ENCODE results near the gene ATP5F1D. TPM values are rescaled to one million over a fixed set of nuclear protein-coding genes. Genes with fewer than 3 reads are reported as not detected.

ATP5F1D gene
- total RNA-seq, 1 donor from 2014 or later, result 140 TPM

DNA sequence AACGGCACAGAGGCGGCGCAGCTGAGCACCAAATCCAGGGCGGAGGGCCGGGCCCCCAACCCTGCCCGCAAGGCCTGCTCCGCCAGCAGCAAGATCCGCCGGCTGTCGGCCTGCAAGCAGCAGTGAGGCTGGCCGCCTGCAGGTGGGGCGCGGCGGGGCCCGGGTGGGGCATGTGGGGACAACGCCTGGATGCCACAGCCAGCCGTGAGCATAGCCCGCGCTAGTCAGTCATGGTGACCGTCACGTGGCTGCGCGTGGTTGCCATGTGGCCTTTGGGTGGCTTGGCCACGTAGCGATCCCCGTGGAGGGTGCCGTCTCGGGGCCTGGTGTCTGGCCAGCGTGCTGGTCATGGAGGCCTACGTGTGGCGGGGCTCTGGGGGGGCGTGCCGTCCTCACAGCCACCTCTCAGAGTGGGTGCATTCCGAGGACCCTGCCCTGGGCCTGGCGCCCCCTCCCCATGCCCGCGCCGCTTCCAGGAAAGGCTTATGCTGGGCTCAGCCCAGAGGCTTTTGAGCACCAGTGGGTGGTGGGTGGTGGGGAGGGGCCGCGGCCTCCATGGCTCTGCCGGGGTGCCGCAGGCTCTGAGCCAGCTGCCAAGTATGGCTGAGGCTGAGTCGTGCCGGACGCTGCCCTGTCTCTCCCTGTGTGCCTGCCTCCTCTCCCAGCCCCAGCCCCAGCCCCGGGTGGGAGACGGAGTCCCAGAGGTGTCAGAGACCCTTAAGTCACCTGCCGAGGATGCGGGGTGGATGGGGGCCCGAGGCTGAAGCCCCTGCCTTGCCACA is 14.8 kb upstream of the ATP5F1D start:
- Mint-ChIP-seq H3K4me1 (no peaks in the 10 kb centered on the region), H3K4me3 (no peak overlapping the region), H3K36me3 (ENCODE audit: low read depth) (no peaks in the 10 kb centered on the region), H3K9me3 (no peaks in the 10 kb centered on the region), H3K27ac (ENCODE audit: unreplicated experiment) (no peak overlapping the region), H3K27me3 (ENCODE audit: low read depth) (no peaks in the 10 kb centered on the region)
- DNase-seq (ENCODE audit: low read depth, low spot score), result no peak
- TF ChIP-seq, protein P1, sequence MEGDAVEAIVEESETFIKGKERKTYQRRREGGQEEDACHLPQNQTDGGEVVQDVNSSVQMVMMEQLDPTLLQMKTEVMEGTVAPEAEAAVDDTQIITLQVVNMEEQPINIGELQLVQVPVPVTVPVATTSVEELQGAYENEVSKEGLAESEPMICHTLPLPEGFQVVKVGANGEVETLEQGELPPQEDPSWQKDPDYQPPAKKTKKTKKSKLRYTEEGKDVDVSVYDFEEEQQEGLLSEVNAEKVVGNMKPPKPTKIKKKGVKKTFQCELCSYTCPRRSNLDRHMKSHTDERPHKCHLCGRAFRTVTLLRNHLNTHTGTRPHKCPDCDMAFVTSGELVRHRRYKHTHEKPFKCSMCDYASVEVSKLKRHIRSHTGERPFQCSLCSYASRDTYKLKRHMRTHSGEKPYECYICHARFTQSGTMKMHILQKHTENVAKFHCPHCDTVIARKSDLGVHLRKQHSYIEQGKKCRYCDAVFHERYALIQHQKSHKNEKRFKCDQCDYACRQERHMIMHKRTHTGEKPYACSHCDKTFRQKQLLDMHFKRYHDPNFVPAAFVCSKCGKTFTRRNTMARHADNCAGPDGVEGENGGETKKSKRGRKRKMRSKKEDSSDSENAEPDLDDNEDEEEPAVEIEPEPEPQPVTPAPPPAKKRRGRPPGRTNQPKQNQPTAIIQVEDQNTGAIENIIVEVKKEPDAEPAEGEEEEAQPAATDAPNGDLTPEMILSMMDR (conservative IDR thresholded peaks at IDR 0.05), result no peak

DNA sequence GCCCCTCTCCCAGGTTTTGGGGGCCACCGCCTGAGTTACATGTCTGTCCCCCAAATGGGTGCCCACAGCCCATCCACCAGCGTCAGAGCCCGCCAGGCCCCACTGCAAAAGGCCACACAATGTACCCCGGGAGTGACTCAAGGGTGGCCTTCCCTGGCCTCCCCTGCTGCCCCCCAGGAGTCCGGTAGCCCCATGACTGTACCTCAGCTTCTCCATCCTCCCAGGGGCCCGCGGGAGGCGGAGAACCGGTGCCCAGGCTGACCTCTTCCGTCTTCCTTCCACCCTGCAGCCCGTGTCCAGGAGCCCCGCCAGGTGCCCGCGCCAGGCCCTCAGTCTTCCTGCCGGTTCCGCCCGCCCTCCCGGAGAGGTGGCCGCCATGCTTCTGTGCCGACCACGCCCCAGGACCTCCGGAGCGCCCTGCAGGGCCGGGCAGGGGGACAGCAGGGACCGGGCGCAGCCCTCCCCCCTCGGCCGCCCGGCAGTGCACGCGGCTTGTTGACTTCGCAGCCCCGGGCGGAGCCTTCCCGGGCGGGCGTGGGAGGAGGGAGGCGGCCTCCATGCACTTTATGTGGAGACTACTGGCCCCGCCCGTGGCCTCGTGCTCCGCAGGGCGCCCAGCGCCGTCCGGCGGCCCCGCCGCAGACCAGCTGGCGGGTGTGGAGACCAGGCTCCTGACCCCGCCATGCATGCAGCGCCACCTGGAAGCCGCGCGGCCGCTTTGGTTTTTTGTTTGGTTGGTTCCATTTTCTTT is 14.1 kb upstream of the ATP5F1D start:
- Mint-ChIP-seq H3K9me3 (no peaks in the 10 kb centered on the region), H3K4me1 (peaks cover 2% of the 10 kb centered on the region), H3K27ac (ENCODE audit: unreplicated experiment) (no peak overlapping the region), H3K4me3 (no peak overlapping the region), H3K36me3 (ENCODE audit: low read depth) (no peaks in the 10 kb centered on the region), H3K27me3 (ENCODE audit: low read depth) (no peaks in the 10 kb centered on the region)
- TF ChIP-seq, protein P1 (conservative IDR thresholded peaks at IDR 0.05), result no peak
- no peak for DNase-seq (ENCODE audit: low read depth, low spot score)

- Mint-ChIP-seq H3K36me3 (ENCODE audit: low read depth) (no peaks in the 10 kb centered on the region), H3K27me3 (ENCODE audit: low read depth) (no peaks in the 10 kb centered on the region), H3K4me1 (peaks cover 4% of the 10 kb centered on the region), H3K27ac (ENCODE audit: unreplicated experiment) (no peak overlapping the region), H3K4me3 (no peak overlapping the region), H3K9me3 (no peaks in the 10 kb centered on the region)
- TF ChIP-seq, protein P1 (conservative IDR thresholded peaks at IDR 0.05), result no peak
- no peak for DNase-seq (ENCODE audit: low read depth, low spot score)
Measured at GRCh38 chr19:1228161-1228957, 13.2 kb upstream of the ATP5F1D start.

DNA sequence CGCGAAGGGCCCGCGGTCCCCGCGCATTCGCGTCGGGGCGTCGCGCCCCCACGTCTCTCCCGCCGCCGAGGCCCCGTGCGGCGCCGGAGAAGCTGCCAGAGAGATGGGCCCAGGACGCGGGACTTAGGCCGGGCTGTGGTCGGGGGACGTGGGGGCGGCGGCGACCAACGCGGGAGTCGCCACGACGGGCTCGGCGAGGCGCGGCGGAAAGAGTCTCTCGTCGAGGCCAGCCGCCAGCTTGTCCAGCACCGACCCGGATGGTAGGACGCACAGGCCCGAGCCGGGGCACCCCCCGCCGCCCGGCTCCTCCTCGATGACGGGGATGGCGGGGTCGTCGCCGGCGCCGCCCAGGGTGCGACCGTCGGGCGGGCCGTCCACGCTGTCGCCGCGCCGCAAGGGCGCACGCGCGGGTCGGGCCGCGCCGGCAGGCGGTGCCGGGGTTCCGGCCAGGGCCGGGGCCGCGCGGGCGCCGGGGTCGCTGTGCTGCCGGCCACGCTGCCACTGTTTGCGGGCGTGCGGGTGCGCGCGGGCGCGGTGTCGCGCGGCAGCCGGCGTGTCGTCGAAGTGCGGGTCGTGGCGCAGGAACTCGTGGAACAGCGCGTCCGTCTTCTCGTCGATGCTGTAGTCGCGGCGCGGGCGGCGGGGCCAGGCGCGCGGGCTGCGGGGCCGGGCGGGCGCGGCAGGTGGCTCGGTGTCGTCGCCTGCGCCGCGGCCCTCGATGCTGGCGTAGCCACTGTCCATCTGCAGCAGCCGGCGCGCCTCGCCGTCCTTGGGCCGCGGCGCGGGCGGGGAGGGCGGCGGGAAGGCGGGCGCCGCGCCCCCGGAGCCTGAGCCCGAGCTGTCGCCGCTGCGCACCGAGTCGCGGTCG is 12.3 kb upstream of the ATP5F1D start:
- H3K9me3 Mint-ChIP-seq, result no peaks in the 10 kb centered on the region
- no peak overlapping the region for H3K4me3 Mint-ChIP-seq
- TF ChIP-seq, protein P1 (conservative IDR thresholded peaks at IDR 0.05), result no peak
- no peak overlapping the region for H3K27ac Mint-ChIP-seq (ENCODE audit: unreplicated experiment)
- no peaks in the 10 kb centered on the region for H3K27me3 Mint-ChIP-seq (ENCODE audit: low read depth)
- no peaks in the 10 kb centered on the region for H3K36me3 Mint-ChIP-seq (ENCODE audit: low read depth)
- no peak for DNase-seq (ENCODE audit: low read depth, low spot score)
- peaks cover 4% of the 10 kb centered on the region for H3K4me1 Mint-ChIP-seq

Measured in neural crest cell (in vitro differentiated cells).